NOMO-1 (cell line): ENCODE measurements around the gene RIMBP2.

ENCODE experiments used
- DNase-seq, 2 experiments: peaks; one replicate each; lab custom pipeline; 2025; ENCODE audit not compliant: unreplicated experiment in 2 of 2; lab: John Stamatoyannopoulos, UW

RIMBP2 gene

DNA sequence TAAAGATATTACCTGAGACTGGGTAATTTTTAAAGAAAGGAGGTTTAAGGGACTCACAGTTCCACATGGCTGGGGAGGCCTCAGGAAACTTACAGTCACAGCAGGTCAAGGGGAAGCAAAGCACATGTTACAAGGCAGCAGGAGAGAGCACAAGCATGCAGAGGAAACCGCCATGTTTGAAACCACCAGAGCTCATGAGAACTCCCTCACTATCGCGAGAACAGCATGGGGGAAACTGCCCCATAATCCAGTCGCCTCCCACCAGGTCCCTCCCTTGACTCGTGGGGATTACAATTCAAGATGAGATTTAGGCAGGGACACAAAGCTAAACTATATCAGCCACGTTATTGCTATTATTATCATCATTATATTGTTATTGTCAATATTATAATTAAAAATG, 138.7 kb downstream of the RIMBP2 start:
- DNase-seq, result no peak

- DNase-seq, result no peak
Measured at GRCh38 chr12:130576371-130576816, 139.7 kb downstream of the RIMBP2 start.

- DNase-seq, result no peak
Measured at GRCh38 chr12:130574402-130574801, 141.7 kb downstream of the RIMBP2 start.

DNA sequence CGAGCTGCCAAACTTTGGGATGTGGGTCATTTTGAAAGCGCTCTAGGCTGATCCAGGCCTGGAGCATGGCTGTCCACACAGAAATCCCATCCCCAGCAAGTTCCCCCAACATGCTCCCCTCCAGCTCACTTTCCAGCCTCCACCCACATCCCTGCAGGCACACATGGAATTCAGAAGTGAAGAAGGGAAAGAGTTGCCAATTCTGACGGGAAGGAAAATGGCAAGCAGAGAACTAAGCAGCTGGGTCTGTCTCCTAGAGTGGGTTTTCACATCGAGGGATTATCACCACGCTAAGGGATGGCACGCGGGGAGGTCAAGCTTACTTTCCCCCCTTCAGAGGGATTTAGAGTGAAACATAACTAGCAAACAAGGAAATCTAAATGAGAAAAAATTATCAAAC, 142.3 kb downstream of the RIMBP2 start:
- no peak for DNase-seq

DNA sequence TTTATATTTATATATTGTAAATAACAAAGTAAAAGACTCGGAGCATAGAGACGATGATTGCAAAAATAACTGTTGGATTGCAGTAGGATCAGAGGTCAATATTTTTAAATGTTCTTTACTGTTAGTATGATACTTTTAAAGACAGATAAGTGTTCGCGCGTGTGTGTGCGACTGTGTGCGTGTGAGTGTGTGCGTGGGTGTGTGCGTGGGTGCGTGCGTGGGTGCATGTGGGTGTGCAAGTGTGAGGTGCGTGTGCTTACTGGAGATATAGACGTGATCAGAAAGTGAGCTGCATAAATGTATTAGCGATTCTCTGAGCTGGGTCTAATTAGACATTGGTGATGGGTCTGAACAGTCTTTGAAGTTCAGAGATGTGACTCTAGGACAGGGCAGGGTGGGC, 142.9 kb downstream of the RIMBP2 start:
- DNase-seq, result no peak

GRCh38 chr12:130572553-130572952, 143.5 kb downstream of the RIMBP2 start:
- no peak for DNase-seq

DNA sequence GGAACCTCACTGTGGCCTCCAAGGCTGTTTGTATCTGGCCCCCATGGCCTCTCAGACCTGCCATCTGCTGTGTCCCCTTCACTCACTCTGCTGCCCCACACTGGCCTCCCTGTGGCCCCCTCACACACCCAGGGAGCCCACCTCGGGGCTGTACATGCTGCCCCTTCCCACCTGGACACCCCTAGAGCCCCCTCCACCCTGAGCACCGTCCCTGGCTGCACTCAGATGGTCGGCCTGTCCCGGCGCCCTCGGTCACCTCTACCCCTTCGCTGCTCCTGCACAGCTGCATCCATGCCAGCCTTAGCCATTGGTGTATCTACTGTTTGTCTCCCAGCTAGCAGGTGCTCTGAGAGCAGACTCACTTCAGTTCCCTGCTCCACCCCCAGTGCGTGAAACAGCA, 144.4 kb downstream of the RIMBP2 start:
- no peak for DNase-seq

DNA sequence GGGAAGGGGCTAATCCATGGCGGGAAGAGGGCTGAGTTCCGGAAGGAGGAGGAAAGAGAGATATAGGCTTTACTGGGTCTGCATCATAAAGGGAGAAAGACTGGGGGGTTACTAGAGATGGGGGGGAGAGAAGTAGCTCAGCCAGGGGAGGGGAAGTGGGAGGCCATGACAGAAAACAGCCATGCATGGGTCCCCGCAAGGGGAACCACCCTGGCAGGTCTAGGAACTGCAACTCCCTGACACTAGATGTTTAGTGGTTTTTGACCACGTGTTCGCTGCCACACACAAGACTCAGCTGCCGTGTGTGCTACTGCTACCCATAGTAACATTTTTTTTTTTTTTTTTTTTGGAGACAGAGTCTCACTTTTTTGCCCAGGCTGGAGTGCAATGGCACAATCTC, 145.0 kb downstream of the RIMBP2 start:
- no peak for DNase-seq

GRCh38 chr12:130569521-130569920, 146.6 kb downstream of the RIMBP2 start:
- DNase-seq, result no peak

GRCh38 chr12:130568501-130568900, 147.6 kb downstream of the RIMBP2 start:
- DNase-seq, result no peak

DNA sequence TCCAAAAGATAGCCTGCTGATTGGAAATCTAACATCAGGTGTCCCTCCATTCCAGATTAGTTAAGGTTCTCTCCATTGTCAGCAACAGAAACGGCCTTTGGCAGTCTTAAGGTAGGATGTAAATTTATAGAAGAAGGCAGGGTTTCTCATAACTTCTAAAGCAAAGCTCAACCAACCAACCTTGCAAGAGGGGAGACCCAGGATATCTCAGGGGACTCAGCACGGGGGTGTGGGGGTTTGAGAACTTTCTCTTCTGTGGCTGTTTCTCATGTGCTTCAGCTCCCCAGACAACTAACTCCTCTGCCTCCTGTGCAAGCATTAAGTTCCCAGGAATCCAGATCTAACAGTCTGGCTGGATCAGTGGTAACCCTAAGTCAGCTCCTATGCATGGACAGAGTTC, 148.1 kb downstream of the RIMBP2 start:
- DNase-seq, result no peak

DNA sequence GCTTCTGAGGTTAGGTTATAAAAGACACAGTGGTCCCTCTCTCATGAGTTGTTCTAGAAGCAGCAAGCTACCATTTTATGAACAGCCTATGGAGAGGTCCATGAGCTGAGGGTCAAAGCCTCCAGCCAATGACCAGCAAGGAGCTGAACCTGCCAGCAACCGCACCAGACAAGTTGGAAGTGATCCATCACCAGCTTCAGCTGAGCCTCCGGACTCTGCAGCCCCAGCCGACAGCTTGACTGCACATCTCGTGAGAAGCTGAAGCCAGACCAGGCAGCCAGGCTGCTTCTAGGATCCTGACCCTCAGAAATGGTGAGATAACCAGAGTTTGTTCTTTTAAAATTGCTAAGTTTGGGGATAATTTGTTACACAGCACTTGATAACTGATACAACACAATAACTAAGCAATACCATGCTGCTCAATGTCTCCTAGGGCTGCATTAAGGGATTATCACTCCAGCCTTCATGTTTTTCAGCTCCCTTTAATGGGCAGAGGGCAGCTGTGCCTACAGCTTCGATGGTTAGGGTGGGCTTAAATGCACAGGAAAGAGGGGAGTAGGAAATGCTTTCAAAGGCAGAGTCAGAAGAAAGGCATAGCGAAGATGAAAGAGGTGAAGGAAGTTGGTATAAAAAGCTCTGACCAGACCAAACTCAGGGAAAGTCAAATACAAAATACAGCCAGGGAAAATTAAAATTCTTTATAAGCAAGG, 149.5 kb downstream of the RIMBP2 start:
- DNase-seq, result no peak

GRCh38 chr12:130565189-130565588, 150.9 kb downstream of the RIMBP2 start:
- DNase-seq, result no peak

DNA sequence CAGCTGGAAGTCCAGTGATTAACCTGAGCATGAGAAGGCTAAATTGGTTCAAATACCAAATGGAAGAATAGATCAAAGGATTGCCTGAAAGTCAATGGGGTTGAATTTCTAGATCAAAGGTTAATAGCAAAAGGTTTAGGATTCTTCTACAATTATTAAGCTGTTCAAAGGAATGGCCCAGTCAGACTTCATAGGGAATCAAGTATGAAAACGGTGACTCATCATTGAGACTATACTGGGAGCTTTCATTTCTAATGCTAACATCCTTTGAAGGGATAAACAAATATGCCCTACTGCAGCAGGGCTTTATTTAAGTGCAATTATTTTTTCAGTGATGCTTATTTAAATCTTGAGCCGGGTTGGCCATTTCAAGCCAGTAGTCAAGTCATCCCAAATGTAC, 152.8 kb downstream of the RIMBP2 start:
- no peak for DNase-seq

DNA sequence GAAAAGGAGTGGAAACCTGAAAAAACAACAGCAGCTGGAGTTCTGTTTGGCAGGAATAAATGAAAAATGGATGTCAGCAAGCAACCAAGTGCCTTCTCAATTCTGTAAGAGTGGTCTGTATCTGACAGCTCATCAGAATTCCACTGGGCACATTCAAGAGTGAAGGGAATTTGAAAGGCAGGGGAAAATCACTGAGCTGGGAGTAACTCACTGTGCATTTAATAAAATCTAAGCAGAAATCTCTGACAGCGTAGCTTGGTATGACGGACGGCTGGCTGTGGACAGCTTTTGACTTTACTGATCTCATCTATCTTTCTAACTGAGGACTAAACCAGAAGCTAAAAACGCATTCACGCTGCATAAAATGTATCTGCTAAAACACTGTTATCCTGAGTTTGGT, 153.4 kb downstream of the RIMBP2 start:
- no peak for DNase-seq

DNA sequence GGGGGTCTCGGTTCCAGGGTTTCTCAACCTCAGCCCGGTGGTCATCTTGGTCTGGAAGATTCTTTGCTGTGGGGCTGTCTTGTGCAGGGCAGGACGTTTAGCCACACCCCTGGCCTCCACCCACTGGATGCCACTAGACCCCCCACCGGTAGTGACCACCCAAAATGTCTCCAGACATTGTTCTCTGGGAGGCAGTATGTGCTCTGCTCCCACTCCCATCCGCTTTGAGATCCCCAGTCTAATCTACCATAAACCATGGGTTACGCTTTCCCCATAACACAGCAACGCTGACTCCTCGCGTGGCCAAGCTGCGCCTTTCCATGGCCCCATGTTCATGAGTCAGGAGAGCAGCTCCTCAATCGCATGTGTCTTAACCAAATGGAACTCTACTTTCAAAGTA, 155.8 kb downstream of the RIMBP2 start:
- DNase-seq, result no peak

DNA sequence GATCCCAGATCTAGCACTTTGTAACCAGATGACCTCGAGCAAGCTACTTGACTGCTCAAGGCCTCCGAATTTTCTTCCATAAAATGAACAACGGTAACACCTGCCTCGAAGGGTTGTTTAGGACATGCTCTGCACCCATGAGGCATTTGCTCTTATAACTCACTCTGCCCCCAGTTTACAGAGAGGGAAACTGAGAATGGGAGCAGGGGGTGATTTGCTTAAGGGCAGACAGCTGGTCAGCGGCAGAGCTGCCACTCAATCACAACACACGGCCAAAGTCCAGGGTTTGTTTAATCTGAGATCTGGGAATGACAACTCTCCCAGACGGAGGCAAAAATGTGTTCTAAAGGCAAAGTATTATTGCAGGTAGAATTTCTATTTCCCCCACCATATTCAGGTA, 156.3 kb downstream of the RIMBP2 start:
- no peak for DNase-seq

DNA sequence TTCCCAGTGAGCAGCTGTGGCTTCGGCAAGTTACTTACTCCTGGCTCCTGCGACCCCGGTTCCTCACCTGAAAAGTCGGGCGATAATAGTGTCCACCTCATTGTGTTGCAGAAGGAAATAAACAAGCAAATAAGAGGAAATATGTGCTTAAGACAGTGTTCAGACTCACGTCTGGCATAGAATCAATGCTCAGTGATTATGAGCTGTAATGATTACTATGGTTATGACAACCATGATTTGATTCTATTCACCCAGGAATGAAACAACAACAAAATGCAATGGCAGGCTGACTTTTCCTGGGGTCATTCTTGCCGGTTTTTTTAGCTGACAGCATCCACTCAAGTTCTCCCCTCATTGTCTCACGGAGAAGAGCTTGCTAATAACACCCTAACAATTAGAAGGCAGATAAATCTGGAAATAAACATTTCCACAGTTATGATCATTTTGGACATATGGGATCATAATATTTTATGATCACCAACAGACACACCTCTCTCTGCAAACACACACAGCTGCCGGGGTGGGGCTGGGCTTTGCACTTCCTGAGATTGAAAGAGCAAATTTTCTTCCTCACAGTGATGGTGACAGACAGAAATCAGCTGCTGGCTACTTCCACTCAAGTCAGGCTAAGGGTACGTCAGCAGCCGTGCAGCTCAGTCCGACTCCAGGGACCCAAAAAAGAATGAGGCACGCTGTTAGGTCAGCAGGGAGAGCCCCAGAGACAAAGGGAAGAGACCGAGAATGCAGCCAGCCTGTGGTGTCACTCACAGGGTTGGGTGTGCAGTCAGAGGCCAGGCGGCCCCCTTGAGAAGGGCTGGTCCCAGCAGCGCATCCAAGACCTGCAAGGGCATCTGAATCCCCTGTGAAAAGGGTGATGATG, 158.0 kb downstream of the RIMBP2 start:
- no peak for DNase-seq

DNA sequence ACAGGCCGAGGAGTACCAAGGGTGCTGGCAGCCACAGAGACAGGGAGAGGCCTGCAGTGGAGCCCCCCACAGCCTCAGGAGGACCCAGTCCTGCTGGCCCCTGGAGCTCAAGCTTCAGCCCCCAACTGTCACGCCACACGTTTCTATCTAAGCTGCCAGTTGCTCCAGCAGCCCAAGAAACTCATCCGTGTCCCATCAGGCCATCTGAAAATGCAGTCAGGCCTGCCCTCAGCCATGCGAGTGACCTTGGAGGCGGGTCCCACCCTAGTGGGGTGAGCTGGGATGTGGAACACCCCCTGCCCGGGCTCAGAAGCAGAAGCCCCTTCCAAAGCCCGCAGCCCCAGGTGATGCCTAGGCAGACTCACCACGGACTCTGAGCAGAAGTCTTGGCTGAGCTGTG, 158.9 kb downstream of the RIMBP2 start:
- DNase-seq, result no peak

DNA sequence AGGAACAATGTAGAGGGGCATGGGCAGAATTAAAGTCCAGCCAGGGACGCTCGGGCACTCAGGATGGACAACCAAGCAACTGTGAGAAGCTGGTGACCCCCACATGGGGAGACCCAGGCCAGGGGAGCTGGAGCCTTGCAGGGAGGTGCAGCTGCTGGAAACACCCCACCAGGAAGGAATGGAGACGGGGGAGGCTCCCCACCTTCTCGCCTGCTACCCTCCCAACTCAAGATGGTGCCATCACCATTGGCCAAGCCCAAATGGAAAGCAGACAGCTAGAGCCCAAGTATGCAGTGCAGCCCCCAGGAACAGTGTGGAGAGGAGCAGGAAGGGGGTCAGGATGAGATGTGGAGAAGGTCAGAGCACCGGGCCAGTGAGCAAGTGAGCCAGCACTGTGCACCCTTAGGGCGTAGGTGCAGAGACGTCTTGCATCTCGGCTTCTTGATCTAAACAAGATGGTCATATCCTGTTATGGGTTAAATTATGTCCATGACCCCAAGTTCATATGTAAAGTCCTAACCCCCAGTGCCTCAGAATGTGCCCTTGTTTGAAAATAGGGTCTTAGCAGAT, 159.5 kb downstream of the RIMBP2 start:
- DNase-seq, result no peak

GRCh38 chr12:130555628-130556485, 160.2 kb downstream of the RIMBP2 start:
- no peak for DNase-seq
